ENCODE data around the gene CERCAM.

The CERCAM gene

DNA sequence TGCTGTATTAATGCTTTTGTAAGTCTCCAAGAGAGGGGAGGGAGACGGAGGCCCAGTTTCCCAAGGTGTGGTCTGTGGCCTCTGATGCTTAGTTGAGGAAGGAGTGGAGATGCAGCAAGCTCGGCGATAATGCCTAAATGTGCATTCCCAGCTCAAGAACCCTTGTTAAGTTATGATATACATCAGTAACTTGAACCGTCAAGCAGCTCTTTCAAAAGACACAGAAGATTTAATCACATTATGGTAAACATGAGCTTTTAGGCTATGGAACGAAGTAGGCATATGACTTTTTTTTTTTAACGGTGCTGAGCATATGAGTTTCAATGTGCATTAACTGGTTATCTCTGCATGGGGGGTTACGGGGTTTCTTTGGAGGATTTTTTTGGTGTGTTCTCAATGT is 61.5 kb downstream of the CERCAM start:
- Histone ChIP-seq H3K36me3 (ENCODE audit: control insufficient read depth in 2 of 2, insufficient read depth in 2 of 2, low read length in 2 of 2) (peaks cover 38 to 62% of the 10 kb centered on the region in 2 donors), H3K4me1 (ENCODE audit: control insufficient read depth in 2 of 2, insufficient read depth in 2 of 2, low read length in 2 of 2) (no peaks in the 10 kb centered on the region), H3K4me3 (ENCODE audit: low read length in 2 of 2) (no peak overlapping the region), H3K9me3 (ENCODE audit: control insufficient read depth in 2 of 2, low read length in 2 of 2) (no peaks in the 10 kb centered on the region), H3K27ac (ENCODE audit: low read depth in 2 of 2, low read length in 2 of 2) (no peak overlapping the region), H3K27me3 (ENCODE audit: control insufficient read depth in 2 of 2, insufficient read depth in 2 of 2, low read length in 2 of 2) (no peaks in the 10 kb centered on the region), H3K9ac (ENCODE audit: low read depth in 1 of 2, low read length in 2 of 2) (no peak overlapping the region)

DNA sequence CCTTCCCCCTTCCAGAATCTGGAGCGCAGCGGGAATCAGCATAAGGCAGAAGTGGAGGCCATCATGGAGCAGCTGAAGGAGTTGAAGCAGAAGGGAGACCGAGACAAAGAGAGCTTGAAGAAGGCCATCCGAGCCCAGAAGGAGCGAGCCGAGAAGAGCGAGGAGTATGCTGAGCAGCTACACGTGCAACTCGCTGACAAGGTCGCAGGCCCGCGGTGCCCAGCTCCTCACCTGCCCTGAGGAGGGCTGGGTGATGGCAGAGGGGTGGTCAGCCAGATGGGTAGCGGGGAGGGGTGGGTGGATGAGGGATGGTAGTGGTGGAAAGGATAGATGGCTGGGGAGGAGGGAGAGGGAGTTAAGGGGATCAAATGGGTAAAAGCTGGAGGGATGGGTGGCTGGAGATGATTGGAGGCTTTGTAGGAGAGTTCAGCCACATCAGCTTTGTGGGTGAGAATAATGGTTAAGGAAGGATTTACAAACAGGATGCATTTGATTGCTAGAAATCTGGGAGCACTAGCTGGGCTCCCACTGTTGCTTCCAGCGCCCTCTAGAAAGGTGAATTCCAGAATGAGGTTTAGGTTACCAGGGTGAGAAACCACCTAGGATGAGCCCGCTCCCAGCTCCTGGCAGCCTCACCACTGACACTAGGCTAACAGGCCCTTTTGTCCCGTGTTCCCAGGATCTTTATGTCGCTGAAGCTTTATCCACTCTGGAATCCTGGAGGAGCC is 64.2 kb downstream of the CERCAM start:
- Histone ChIP-seq H3K4me1 (ENCODE audit: control insufficient read depth in 2 of 2, insufficient read depth in 2 of 2, low read length in 2 of 2) (no peaks in the 10 kb centered on the region), H3K9me3 (ENCODE audit: control insufficient read depth in 2 of 2, low read length in 2 of 2) (no peaks in the 10 kb centered on the region), H3K36me3 (ENCODE audit: control insufficient read depth in 2 of 2, insufficient read depth in 2 of 2, low read length in 2 of 2) (peaks cover 34 to 61% of the 10 kb centered on the region in 2 donors), H3K4me3 (ENCODE audit: low read length in 2 of 2) (no peak overlapping the region), H3K27ac (ENCODE audit: low read depth in 2 of 2, low read length in 2 of 2) (no peak overlapping the region), H3K27me3 (ENCODE audit: control insufficient read depth in 2 of 2, insufficient read depth in 2 of 2, low read length in 2 of 2) (no peaks in the 10 kb centered on the region), H3K9ac (ENCODE audit: low read depth in 1 of 2, low read length in 2 of 2) (no peak overlapping the region)

DNA sequence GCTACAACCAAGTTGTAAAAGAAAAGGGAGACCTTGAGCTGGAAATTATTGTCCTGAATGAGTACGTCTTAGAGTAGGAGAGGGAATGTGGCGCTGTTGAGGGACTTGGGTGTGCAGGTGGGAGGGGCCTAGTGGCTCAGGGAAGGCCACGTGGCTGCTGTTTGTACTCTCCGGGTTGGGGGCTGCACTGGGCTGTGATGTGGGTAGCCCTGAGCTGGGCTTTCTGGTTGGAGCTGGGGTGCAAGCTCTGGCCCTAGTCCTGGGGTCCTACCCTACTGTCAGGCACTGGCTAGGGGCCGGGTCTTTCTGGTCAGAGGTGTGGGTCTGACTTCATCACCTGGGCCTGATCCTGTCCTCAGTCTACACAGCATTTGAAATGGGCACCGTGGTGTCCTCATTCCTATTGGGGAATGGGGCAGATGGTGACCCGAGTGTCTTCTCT is 64.8 kb downstream of the CERCAM start:
- Histone ChIP-seq H3K4me3 (ENCODE audit: low read length in 2 of 2) (no peak overlapping the region), H3K27ac (ENCODE audit: low read depth in 2 of 2, low read length in 2 of 2) (no peak overlapping the region), H3K9me3 (ENCODE audit: control insufficient read depth in 2 of 2, low read length in 2 of 2) (no peaks in the 10 kb centered on the region), H3K4me1 (ENCODE audit: control insufficient read depth in 2 of 2, insufficient read depth in 2 of 2, low read length in 2 of 2) (no peaks in the 10 kb centered on the region), H3K9ac (ENCODE audit: low read depth in 1 of 2, low read length in 2 of 2) (no peak overlapping the region), H3K27me3 (ENCODE audit: control insufficient read depth in 2 of 2, insufficient read depth in 2 of 2, low read length in 2 of 2) (no peaks in the 10 kb centered on the region), H3K36me3 (ENCODE audit: control insufficient read depth in 2 of 2, insufficient read depth in 2 of 2, low read length in 2 of 2) (peaks cover 34 to 61% of the 10 kb centered on the region in 2 donors)

DNA sequence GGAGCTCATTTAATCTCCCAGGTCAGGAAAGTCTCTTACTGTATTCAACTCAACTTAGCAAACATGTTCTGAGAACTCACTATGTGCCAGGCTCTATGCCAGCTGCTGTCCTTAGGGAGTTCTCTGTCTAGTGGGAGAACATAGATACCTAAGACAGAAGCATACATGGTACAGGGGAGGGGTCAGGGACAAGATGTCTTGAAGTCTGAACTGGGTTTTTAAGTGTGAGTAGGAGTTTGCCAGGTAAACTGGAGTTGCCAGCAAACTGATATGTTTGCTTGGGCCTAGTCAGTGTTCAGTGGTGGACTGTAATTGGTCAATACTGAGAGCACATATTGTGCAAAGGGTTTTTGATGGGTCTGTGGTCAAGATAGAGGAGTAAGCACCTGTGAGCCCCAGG is 65.5 kb downstream of the CERCAM start:
- H3K36me3 ChIP-seq (ENCODE audit: control insufficient read depth in 2 of 2, insufficient read depth in 2 of 2, low read length in 2 of 2) = peaks cover 34 to 61% of the 10 kb centered on the region in 2 donors
- H3K27ac ChIP-seq (ENCODE audit: low read depth in 2 of 2, low read length in 2 of 2) = no peak overlapping the region
- no peak overlapping the region for H3K9ac ChIP-seq (ENCODE audit: low read depth in 1 of 2, low read length in 2 of 2)
- H3K4me1 ChIP-seq (ENCODE audit: control insufficient read depth in 2 of 2, insufficient read depth in 2 of 2, low read length in 2 of 2) = no peaks in the 10 kb centered on the region
- no peaks in the 10 kb centered on the region for H3K9me3 ChIP-seq (ENCODE audit: control insufficient read depth in 2 of 2, low read length in 2 of 2)
- no peak overlapping the region for H3K4me3 ChIP-seq (ENCODE audit: low read length in 2 of 2)
- no peaks in the 10 kb centered on the region for H3K27me3 ChIP-seq (ENCODE audit: control insufficient read depth in 2 of 2, insufficient read depth in 2 of 2, low read length in 2 of 2)

Data from mucosa of rectum (tissue), 2 donors.